ENCODE results near the gene INTS2. TPM values are rescaled to one million over a fixed set of nuclear protein-coding genes. Genes with fewer than 3 reads are reported as not detected.

Gene INTS2
- 12.3 and 15.2 TPM in 2 replicates for total RNA-seq

GRCh38 chr17:61927208-61928100 lies at the start of gene INTS2:
Gene INTS2 (minus strand): TSS chr17:61927982. CDS start chr17:61926644, 1,338 bp downstream.

DNA sequence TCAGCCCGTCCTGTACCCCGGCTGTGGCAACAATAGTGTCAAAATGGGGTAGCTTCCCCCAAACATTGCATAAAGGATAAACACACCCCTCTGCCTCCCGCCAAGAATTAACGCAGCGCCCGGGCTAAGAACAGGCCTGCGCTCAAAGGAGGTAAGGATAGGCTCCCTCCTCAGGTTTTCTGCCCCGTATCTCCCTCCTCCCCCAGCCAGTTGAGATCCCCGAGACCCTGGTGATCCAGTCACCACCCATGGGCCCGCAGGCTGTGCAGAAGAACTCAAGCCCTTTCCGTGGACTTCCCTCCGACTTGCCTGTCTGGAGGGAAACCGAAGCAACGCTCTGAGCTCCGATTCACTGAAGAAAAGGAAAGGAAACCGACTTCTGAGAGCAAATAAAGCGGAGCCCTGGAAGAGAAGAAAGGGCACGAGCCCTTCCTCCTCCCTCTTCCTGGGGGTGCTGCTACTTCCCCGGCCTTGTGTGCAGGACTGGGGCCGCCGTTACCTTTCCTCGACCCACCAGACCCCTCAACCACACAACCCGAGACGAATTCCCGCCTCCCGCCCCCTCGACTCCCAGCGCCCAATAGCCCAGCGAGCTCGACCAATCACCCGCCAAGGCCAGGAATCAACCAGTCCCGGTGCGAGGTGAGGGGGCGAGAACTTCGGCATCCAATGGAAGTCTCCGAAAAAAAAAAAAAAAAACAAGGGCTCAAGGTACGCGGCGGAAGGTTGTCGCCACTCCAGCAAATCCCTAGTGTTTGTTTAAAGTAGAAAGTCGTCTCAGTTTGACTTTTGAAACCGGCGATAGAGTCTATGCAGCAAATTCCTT lies 64.6 kb downstream of the INTS2 start, which contains the start of gene BRIP1:
Gene BRIP1, minus strand, starts transcription at position 554 of the 826 bp plus-strand sequence. CDS start 1,989 bp downstream, outside the sequence.

Other genes with a start within 250 kb of the INTS2 start
- gene BRIP1, start 64.5 kb downstream of the INTS2 start, total RNA-seq = 5.1 and 6.4 TPM in 2 replicates
- 36.1 and 40.3 TPM in 2 replicates for gene MED13, start 137.3 kb upstream of the INTS2 start, total RNA-seq

Data from endothelial cell of coronary artery (primary cell).